Measurements from ENCODE around the gene EAF2. TPM values are rescaled to one million over a fixed set of nuclear protein-coding genes. Genes with fewer than 3 reads are reported as not detected.

Gene EAF2
- total RNA-seq, 1 donor from 2014 or later, result 2.7 TPM

DNA sequence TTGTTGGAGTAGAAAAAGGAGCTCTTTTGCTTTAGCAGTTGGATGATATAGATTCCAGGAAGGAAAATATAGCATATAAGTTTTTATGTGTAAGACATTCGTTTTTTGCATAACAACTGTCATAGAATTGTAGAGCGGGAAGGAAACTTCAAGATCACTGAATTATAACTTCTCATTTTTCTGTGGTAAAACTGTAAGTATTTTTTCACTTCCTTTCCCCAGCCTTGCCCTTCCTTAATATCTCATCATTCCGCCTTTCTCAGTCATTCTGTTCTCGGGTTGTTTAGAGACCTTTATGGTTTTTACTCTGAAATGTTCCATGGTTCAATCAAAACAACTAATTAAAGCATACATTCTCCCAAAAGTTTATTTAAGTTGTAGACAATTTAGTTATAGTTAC is 1.1 kb downstream of the EAF2 start:
- Mint-ChIP-seq H3K27ac (ENCODE audit: unreplicated experiment) (no peak overlapping the region), H3K9me3 (ENCODE audit: low read depth) (no peaks in the 10 kb centered on the region), H3K4me3 (ENCODE audit: unreplicated experiment) (peak overlapping the region; percentile 99), H3K36me3 (ENCODE audit: low read depth) (peaks cover 4% of the 10 kb centered on the region), H3K27me3 (ENCODE audit: low read depth) (no peaks in the 10 kb centered on the region), H3K4me1 (ENCODE audit: low read depth) (peaks cover 26% of the 10 kb centered on the region)
- DNase-seq (ENCODE audit: low spot score), result no peak
- TF ChIP-seq, protein P1, sequence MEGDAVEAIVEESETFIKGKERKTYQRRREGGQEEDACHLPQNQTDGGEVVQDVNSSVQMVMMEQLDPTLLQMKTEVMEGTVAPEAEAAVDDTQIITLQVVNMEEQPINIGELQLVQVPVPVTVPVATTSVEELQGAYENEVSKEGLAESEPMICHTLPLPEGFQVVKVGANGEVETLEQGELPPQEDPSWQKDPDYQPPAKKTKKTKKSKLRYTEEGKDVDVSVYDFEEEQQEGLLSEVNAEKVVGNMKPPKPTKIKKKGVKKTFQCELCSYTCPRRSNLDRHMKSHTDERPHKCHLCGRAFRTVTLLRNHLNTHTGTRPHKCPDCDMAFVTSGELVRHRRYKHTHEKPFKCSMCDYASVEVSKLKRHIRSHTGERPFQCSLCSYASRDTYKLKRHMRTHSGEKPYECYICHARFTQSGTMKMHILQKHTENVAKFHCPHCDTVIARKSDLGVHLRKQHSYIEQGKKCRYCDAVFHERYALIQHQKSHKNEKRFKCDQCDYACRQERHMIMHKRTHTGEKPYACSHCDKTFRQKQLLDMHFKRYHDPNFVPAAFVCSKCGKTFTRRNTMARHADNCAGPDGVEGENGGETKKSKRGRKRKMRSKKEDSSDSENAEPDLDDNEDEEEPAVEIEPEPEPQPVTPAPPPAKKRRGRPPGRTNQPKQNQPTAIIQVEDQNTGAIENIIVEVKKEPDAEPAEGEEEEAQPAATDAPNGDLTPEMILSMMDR (IDR thresholded peaks at IDR 0.05), result no peak

DNA sequence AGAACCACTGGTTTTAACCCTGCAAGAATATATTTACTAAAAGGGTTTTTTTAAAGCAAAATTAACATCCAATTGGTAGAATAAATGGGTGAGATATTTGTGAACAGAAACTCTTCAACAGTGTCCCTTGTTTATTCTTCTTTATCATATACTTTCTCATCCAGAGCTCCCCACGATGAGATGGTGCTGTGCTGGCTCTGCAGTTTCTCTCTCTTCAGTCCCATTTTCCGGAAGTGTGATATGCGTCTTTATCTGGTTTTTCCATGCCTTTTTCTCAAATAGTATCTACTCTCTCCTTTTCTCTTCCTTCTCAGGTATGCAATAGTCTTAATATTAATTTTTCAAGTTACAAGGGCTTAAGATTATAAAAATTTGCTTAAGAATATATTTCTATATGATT is 1.5 kb downstream of the EAF2 start:
- DNase-seq (ENCODE audit: low spot score), result no peak
- Mint-ChIP-seq H3K27me3 (ENCODE audit: low read depth) (no peaks in the 10 kb centered on the region), H3K4me1 (ENCODE audit: low read depth) (peaks cover 26% of the 10 kb centered on the region), H3K36me3 (ENCODE audit: low read depth) (peaks cover 3% of the 10 kb centered on the region), H3K9me3 (ENCODE audit: low read depth) (no peaks in the 10 kb centered on the region), H3K4me3 (ENCODE audit: unreplicated experiment) (no peak overlapping the region), H3K27ac (ENCODE audit: unreplicated experiment) (no peak overlapping the region)
- TF ChIP-seq, protein P1 (IDR thresholded peaks at IDR 0.05), result no peak

DNA sequence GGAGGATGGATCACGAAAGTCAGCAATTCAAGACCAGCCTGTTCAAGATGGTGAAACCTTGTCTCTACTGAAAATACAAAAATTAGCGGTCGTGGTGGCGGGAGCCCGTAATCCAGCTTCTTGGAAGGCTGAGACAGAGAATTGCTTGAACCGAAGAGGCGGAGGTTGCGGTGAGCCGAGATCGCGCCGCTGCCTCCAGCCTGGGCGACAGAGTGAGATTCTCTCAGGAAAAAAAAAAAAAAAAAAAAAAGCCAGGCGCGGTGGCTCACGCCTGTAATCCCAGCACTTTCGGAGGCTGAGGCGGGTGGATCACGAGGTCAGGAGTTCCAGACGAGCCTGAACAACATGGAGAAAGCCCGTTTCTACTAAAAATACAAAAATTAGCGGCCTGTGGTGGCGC is 5.0 kb downstream of the EAF2 start:
- Mint-ChIP-seq H3K4me3 (ENCODE audit: unreplicated experiment) (no peak overlapping the region), H3K27ac (ENCODE audit: unreplicated experiment) (no peak overlapping the region), H3K4me1 (ENCODE audit: low read depth) (peaks cover 11% of the 10 kb centered on the region), H3K36me3 (ENCODE audit: low read depth) (peaks cover 2% of the 10 kb centered on the region), H3K27me3 (ENCODE audit: low read depth) (no peaks in the 10 kb centered on the region), H3K9me3 (ENCODE audit: low read depth) (no peaks in the 10 kb centered on the region)
- TF ChIP-seq, protein P1 (IDR thresholded peaks at IDR 0.05), result no peak
- no peak for DNase-seq (ENCODE audit: low spot score)

DNA sequence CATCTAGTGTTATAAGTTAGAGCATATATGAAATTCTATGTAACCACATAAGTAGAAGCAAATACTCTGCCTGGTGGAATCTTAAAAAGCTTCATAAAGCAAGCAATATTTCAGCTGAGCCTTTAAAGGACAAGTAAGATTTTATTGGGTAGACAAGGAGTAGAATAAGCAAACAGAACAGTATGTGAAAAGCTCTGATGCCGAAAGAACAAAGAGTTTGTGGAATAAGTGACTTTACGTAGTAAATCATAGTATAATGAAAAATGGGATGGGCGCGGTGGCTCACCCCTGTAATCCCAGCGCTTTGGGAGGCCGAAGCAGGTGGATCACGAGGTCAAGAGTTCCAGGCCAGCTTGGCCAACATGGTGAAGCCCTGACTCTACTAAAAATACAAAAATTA is 9.9 kb downstream of the EAF2 start:
- TF ChIP-seq, protein P1 (IDR thresholded peaks at IDR 0.05), result no peak
- no peak for DNase-seq (ENCODE audit: low spot score)
- H3K9me3 Mint-ChIP-seq (ENCODE audit: low read depth), result no peaks in the 10 kb centered on the region
- peaks cover 7% of the 10 kb centered on the region for H3K36me3 Mint-ChIP-seq (ENCODE audit: low read depth)
- no peak overlapping the region for H3K27ac Mint-ChIP-seq (ENCODE audit: unreplicated experiment)
- H3K4me3 Mint-ChIP-seq (ENCODE audit: unreplicated experiment), result no peak overlapping the region
- no peaks in the 10 kb centered on the region for H3K27me3 Mint-ChIP-seq (ENCODE audit: low read depth)
- H3K4me1 Mint-ChIP-seq (ENCODE audit: low read depth), result no peaks in the 10 kb centered on the region

DNA sequence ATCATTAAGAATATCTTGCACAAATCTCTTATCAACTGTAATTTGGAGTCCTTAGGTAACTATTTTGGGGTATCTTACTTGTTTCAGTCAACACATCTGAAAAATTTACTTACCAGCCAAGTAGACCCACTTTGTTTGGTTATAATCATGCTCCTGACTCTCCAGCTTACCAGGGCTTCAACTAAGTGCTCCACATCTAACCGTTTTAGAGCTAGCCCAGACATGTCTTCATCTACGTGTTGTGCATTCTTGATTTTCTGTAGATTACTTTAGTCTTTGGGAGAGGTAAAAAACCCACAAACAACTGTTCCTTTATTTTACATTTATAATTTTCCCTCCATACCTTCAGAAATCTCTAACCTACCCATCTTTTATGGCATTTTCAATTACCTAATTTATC is 17.2 kb downstream of the EAF2 start:
- TF ChIP-seq, protein P1 (IDR thresholded peaks at IDR 0.05), result no peak
- DNase-seq (ENCODE audit: low spot score), result no peak
- Mint-ChIP-seq H3K9me3 (ENCODE audit: low read depth) (no peaks in the 10 kb centered on the region), H3K27me3 (ENCODE audit: low read depth) (no peaks in the 10 kb centered on the region), H3K27ac (ENCODE audit: unreplicated experiment) (no peak overlapping the region), H3K4me3 (ENCODE audit: unreplicated experiment) (no peak overlapping the region), H3K36me3 (ENCODE audit: low read depth) (peaks cover 2% of the 10 kb centered on the region), H3K4me1 (ENCODE audit: low read depth) (no peaks in the 10 kb centered on the region)

All from chondrocyte (in vitro differentiated cells).